ENCODE data around the gene LRMDA.

DNA sequence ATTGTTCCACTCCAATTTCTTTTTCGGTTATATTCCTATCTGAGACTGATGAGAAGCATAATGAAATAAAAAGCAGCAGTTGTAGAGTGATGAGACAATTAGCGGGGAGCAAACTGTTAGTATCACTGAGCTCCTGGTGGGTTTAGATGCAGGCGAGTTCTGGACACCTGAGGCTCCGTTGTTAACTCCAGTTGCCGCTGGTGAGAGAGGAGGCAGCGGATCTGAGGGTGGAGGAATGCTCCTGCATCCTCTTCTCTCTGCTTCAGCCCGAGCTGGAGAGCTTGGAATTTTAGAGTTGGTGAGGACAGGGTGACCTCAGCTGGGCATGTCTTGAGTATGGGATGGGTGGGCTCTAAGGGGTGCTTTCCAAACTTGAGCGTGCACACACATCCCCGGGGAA, 31.4 kb downstream of the LRMDA start:
- TF ChIP-seq, protein P1, sequence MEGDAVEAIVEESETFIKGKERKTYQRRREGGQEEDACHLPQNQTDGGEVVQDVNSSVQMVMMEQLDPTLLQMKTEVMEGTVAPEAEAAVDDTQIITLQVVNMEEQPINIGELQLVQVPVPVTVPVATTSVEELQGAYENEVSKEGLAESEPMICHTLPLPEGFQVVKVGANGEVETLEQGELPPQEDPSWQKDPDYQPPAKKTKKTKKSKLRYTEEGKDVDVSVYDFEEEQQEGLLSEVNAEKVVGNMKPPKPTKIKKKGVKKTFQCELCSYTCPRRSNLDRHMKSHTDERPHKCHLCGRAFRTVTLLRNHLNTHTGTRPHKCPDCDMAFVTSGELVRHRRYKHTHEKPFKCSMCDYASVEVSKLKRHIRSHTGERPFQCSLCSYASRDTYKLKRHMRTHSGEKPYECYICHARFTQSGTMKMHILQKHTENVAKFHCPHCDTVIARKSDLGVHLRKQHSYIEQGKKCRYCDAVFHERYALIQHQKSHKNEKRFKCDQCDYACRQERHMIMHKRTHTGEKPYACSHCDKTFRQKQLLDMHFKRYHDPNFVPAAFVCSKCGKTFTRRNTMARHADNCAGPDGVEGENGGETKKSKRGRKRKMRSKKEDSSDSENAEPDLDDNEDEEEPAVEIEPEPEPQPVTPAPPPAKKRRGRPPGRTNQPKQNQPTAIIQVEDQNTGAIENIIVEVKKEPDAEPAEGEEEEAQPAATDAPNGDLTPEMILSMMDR (IDR thresholded peaks at IDR 0.05), result no peak
- no peak for TF ChIP-seq EP300 (IDR thresholded peaks at IDR 0.05)
- no peak for TF ChIP-seq POLR2A (IDR thresholded peaks at IDR 0.05)

Data from tibial nerve (tissue), 4 donors.